HL-60/S4 (cell line): Measurements from ENCODE around the gene LRP5.
"Not testable (repeated sequence)": the region's sequence is repeated elsewhere in the genome, so short reads cannot be mapped to it uniquely, and the experiment has no call there.

ENCODE experiments used
- in situ Hi-C: fragments of 300-500 bp; cut with MboI; formaldehyde crosslinking; loops from 2 replicates; pipeline ENCODE4 v1.14.3; 2022; ENCODE audit warnings: low sequenced_read_pairs

LRP5 gene

DNA sequence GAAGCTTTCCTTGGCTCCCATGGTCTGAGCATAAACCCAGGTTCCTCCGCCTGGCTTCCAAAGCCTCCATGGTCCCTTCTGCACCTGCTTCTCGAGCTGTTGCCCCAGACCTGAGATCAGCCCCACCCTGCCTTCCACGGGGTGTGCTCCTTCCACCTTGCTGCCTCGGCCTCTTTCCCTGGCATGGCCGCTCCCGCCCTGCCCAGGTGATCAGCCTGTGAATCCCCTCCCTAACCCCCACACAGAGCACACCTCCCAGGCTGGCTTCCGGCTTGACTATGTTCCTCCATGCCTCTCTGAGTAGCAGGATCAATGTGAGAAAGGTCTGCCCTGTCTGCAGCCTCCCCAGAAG, 145.5 kb downstream of the LRP5 start:
- in situ Hi-C loops: no loop called here

DNA sequence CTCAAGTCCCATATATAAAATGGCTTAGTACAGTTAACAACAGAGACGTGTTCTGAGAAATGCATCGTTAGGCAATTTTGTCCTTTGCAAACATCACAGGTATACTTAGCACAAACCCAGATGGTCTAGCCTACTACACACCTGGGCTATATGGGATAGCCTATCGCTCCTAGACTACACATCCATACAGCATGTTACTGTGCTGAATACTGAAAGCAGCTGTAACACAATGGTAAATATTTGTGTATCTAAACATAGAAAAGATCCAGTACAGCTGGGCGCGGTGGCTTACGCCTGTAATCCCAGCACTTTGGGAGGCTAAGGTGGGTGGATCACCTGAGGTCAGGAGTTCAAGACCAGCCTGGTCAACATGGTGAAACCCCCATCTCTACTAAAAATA, 145.9 kb downstream of the LRP5 start:
- in situ Hi-C loops: not testable (repeated sequence)

- in situ Hi-C loops: no loop called here
These were observed 147.7 kb downstream of the LRP5 start for GRCh38 chr11:68459886-68460740.

DNA sequence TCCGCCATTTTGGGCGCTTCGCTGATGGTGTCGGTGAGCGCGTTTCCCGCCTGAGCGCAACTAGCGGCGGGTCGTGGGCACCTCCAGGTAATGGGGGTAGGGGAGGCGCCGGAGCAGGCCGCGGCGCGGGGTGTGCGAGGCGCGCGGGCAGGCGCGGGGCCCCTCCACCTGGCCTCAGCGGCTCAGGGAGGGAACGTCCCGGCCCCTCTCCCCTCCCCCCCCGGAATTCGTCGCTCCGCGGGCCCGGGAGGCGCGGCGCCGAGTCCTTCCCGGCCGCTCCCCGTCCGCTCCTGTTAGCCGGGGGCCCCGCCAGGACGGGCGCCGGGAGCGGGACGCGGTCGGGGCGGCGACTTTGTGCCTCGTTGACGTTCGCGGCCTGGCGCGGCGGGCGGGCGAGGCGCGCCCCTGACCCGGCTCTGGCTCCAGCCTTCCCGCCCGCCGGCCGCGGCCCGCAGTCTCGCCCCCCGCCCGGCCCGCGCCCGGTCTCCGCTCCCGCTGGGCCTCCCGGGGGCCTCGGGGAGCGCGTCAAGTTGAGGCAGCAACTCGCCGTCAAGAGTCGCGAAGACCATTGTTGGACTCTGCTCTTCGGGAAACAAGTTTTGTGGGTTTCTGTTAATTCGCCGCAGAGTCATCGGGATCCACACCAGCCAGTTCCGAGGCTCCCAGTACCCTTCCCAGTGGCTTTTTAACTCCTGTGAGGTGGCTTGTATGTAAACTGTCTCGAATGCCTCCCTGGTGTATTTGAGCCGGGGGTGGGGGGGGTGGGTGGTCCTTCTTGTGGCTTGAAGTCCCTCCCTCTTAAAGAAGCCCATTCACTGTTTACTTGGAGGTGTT, 148.6 kb downstream of the LRP5 start, which contains the start of gene PPP6R3:
PPP6R3 (plus strand) TSS at position 12 of the 834 bp plus-strand sequence. CDS start 76,913 bp downstream, outside the sequence.
- in situ Hi-C loops: no loop called here

- in situ Hi-C loops: no loop called here
These were observed 149.2 kb downstream of the LRP5 start for GRCh38 chr11:68461575-68461917.

DNA sequence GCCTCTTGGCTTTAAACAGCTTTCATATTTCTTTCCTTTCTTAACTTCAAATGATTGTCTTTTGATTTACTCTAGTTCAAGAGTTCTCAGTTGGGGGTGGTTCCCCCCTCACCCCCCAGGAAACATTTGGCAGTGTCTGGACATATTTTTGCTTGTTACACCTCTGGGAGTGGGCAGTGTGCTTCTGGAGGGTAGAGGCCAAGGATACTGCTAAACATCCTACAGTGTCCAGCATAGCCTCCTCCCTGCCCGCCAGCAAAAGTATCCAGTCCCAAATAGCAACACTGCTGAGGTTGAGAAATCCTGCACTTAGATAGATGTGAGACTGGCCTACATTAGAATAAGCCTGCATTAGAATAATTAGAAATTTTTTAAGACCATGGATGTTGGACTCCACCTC, 151.3 kb downstream of the LRP5 start:
- in situ Hi-C loops: no loop called here

- in situ Hi-C loops: no loop called here
These were observed 154.9 kb downstream of the LRP5 start for GRCh38 chr11:68467201-68467834.

GRCh38 chr11:68468217-68468828, 155.9 kb downstream of the LRP5 start:
- in situ Hi-C loops: no loop called here

GRCh38 chr11:68469122-68469521, 156.7 kb downstream of the LRP5 start:
- in situ Hi-C loops: no loop called here

DNA sequence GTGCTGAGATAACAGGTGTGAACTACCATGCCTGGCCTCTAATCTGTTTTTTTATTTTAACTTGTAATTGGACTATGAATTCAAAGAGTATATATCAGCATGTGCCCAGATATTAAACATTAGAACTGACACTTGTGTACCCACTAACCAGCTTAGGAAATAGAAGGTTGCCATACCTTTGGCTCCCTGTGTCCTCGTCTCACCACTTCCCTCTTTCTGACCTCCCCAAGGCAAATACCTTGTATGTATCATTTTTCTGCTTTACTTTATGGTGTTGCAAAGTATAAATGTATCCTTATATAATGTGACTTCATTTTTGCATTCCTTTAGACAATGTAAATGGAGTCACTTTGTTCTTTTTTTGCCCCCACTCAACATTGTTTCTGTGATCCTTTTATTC, 157.3 kb downstream of the LRP5 start:
- in situ Hi-C loops: no loop called here

DNA sequence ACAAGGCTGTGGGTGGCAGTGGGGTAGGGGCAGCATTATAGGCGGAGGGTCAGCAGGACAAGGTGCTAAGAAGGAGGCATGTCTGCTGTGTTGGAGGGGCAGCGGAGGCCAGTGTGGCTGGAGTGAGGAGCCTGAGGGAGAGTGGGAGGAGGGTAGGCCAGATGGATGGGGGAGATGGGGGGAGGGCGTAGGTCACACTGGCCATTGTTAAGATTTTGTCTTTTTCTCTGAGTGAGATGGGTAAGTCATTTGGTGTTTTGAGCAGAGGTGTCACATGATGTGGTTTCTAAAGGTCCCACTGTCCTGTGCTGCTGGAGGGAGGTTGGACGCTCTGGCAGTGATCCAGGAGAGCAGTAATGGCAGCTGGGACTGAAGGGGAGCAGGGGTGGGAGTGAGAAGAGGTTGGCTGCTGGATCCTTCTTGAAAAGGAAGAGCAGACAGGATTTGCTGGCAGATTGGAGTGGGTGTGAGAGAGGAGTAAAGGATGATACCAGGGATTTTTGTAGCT, 158.0 kb downstream of the LRP5 start:
- in situ Hi-C loops: no loop called here

- in situ Hi-C loops: no loop called here
These were observed 159.3 kb downstream of the LRP5 start for GRCh38 chr11:68471360-68472340.

- in situ Hi-C loops: no loop called here
These were observed 160.4 kb downstream of the LRP5 start for GRCh38 chr11:68472778-68473177.

- in situ Hi-C loops: no loop called here
These were observed 161.3 kb downstream of the LRP5 start for GRCh38 chr11:68473693-68474092.

- in situ Hi-C loops: not testable (repeated sequence)
These were observed 163.2 kb downstream of the LRP5 start for GRCh38 chr11:68475626-68476025.

DNA sequence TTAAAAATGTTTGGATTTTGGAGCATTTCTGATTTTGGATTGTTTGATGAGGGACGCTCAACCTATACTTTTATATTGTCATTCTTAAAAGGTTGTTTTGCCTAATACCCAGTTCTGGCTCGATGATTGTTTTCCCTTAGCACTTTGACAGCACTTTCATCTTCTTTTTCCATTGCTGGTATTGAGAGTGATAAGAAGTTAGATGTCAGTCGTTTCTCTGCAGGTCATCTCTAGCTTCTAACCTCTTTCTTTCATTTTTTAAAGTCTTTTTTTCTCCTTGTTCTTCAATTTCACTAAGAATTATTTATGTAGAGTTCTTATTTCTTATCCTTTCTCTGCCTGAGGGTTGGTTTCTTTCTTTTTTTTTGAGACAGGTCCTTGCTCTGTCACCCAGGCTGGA, 167.0 kb downstream of the LRP5 start:
- in situ Hi-C loops: no loop called here

GRCh38 chr11:68480193-68480592, 167.8 kb downstream of the LRP5 start:
- in situ Hi-C loops: no loop called here

DNA sequence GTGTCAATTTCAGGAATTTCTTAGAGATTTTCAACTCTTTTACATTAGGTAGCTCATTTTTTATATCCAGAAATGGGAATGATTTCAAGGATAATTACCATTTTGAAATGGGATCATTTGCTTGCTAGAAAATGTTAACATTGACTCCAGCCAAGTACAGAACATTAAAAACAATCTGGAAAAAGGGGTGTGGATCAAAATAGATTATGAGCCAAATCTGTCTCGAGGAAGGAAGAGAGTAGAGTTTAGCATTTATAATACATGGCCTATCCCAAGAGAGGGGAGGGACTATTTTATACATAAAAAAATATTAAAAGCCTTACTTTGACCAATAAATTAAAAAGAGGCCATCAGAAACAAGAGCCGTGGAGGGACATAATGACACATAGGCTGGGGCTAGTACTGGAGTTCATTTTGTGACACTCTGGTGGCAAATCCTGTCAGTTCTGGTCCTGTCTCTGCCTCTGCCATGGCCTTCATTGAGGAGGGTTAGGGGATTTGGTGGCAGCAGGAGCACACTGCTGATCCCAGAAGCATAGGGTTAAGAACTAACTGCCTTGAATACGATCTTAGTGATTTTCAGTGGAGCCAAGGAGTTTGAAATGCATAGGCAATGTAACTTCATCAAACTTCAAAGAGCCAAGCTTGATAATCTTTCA, 168.6 kb downstream of the LRP5 start:
- in situ Hi-C loops: no loop called here

- in situ Hi-C loops: no loop called here
These were observed 169.3 kb downstream of the LRP5 start for GRCh38 chr11:68481579-68482240.
